8988T (cell line): ENCODE measurements around the gene MDGA2.

ENCODE experiments used
- DNase-seq: peaks from one replicate; pipeline ENCODE4 v3.0.0; 2011

Gene MDGA2

GRCh38 chr14:47471075-47471474 is 204.3 kb downstream of the MDGA2 start:
- DNase-seq, result no peak

GRCh38 chr14:47466916-47467315 is 208.5 kb downstream of the MDGA2 start:
- no peak for DNase-seq

GRCh38 chr14:47454025-47454424 is 221.4 kb downstream of the MDGA2 start:
- DNase-seq, result no peak

- DNase-seq, result no peak
These were observed 228.3 kb downstream of the MDGA2 start for GRCh38 chr14:47447076-47447475.

- DNase-seq, result no peak
These were observed 233.2 kb downstream of the MDGA2 start for GRCh38 chr14:47442211-47442610.

- no peak for DNase-seq
These were observed 235.5 kb downstream of the MDGA2 start for GRCh38 chr14:47439953-47440352.

- DNase-seq, result no peak
These were observed 236.7 kb downstream of the MDGA2 start for GRCh38 chr14:47438650-47439140.

- no peak for DNase-seq
These were observed 240.0 kb downstream of the MDGA2 start for GRCh38 chr14:47435331-47435965.

GRCh38 chr14:47427629-47428028 is 247.8 kb downstream of the MDGA2 start:
- DNase-seq, result no peak

- no peak for DNase-seq
These were observed 250.1 kb downstream of the MDGA2 start for GRCh38 chr14:47425302-47425701.

- DNase-seq, result no peak
These were observed 253.2 kb downstream of the MDGA2 start for GRCh38 chr14:47422191-47422590.

GRCh38 chr14:47411523-47411922 is 263.9 kb downstream of the MDGA2 start:
- no peak for DNase-seq

GRCh38 chr14:47392326-47392725 is 283.1 kb downstream of the MDGA2 start:
- DNase-seq, result no peak

- no peak for DNase-seq
These were observed 284.4 kb downstream of the MDGA2 start for GRCh38 chr14:47390831-47391504.

- no peak for DNase-seq
These were observed 285.9 kb downstream of the MDGA2 start for GRCh38 chr14:47389535-47389934.

GRCh38 chr14:47366006-47366405 is 309.4 kb downstream of the MDGA2 start:
- no peak for DNase-seq

- no peak for DNase-seq
These were observed 310.2 kb downstream of the MDGA2 start for GRCh38 chr14:47365233-47365632.

GRCh38 chr14:47353186-47353585 is 322.2 kb downstream of the MDGA2 start:
- DNase-seq, result no peak

- no peak for DNase-seq
These were observed 328.6 kb downstream of the MDGA2 start for GRCh38 chr14:47346849-47347248.

- DNase-seq, result no peak
These were observed 330.4 kb downstream of the MDGA2 start for GRCh38 chr14:47345016-47345415.

GRCh38 chr14:47332939-47333338 is 342.5 kb downstream of the MDGA2 start:
- no peak for DNase-seq

GRCh38 chr14:47332106-47332505 is 343.3 kb downstream of the MDGA2 start:
- DNase-seq, result no peak

GRCh38 chr14:47328376-47328775 is 347.0 kb downstream of the MDGA2 start:
- no peak for DNase-seq

- DNase-seq, result no peak
These were observed 348.1 kb downstream of the MDGA2 start for GRCh38 chr14:47327336-47327735.

GRCh38 chr14:47322751-47323150 is 352.7 kb downstream of the MDGA2 start:
- DNase-seq, result no peak
